ENCODE measurements around the gene TOB2. TPM values are rescaled to one million over a fixed set of nuclear protein-coding genes. Genes with fewer than 3 reads are reported as not detected.
"Not testable (repeated sequence)": the region's sequence is repeated elsewhere in the genome, so short reads cannot be mapped to it uniquely, and the experiment has no call there.

The TOB2 gene
- total RNA-seq, 4 donors from 2014 or later, result 50.8 to 67.3 (median 56.9) TPM

- Histone ChIP-seq H3K9me3 (no peaks in the 10 kb centered on the region), H3K36me3 (peaks cover 0 to 97% (median 39%) of the 10 kb centered on the region in 3 donors), H3K27me3 (no peaks in the 10 kb centered on the region), H3K4me1 (peaks cover 0 to 9% (median 0%) of the 10 kb centered on the region in 4 donors), H3K4me3 (no peak overlapping the region), H3K27ac (no peak overlapping the region)
- 88 to 90% methylated on average over 4 of the region's 4 CpGs for WGBS, 2 donors
- TF ChIP-seq CTCF (IDR thresholded peaks at IDR 0.05) (no peak), EP300 (IDR thresholded peaks at IDR 0.05) (no peak), POLR2A (IDR thresholded peaks at IDR 0.05) (no peak)
- no peak for DNase-seq (ENCODE audit: low spot score in 2 of 2)
These were observed 15.3 kb upstream of the TOB2 start for GRCh38 chr22:41461901-41462300.

GRCh38 chr22:41460071-41460470 lies 13.5 kb upstream of the TOB2 start:
- not testable (repeated sequence) for H3K4me1 ChIP-seq; DNase-seq (ENCODE audit: low spot score in 2 of 2); H3K4me3 ChIP-seq; H3K9me3 ChIP-seq; H3K27me3 ChIP-seq; H3K27ac ChIP-seq
- peaks cover 0 to 91% (median 31%) of the 10 kb centered on the region in 3 donors for H3K36me3 ChIP-seq
- 75 to 76% methylated on average over 5 of the region's 5 CpGs for WGBS, 2 donors

- no peaks in the 10 kb centered on the region for H3K27me3 ChIP-seq
- DNase-seq (ENCODE audit: low spot score in 2 of 2), result no peak
- no peak overlapping the region for H3K27ac ChIP-seq
- WGBS, 2 donors, result 61 to 68% methylated on average over 1 of the region's 1 CpG
- H3K36me3 ChIP-seq, result peaks cover 0 to 85% (median 25%) of the 10 kb centered on the region in 3 donors
- no peaks in the 10 kb centered on the region for H3K4me1 ChIP-seq
- no peaks in the 10 kb centered on the region for H3K9me3 ChIP-seq
- no peak for TF ChIP-seq POLR2A (IDR thresholded peaks at IDR 0.05)
- no peak for TF ChIP-seq CTCF (IDR thresholded peaks at IDR 0.05)
- TF ChIP-seq EP300 (IDR thresholded peaks at IDR 0.05), result no peak
- no peak overlapping the region for H3K4me3 ChIP-seq
These were observed 12.8 kb upstream of the TOB2 start for GRCh38 chr22:41459431-41459830.

- 83 to 86% methylated on average over 7 of the region's 7 CpGs for WGBS, 2 donors
- TF ChIP-seq CTCF (IDR thresholded peaks at IDR 0.05) (no peak), POLR2A (IDR thresholded peaks at IDR 0.05) (no peak), EP300 (IDR thresholded peaks at IDR 0.05) (no peak)
- DNase-seq (ENCODE audit: low spot score in 2 of 2), result no peak
- H3K36me3 ChIP-seq, result peaks cover 0 to 75% (median 23%) of the 10 kb centered on the region in 3 donors
- H3K9me3 ChIP-seq, result no peaks in the 10 kb centered on the region
- no peak overlapping the region for H3K27ac ChIP-seq
- H3K4me3 ChIP-seq, result no peak overlapping the region
- no peaks in the 10 kb centered on the region for H3K27me3 ChIP-seq
- no peaks in the 10 kb centered on the region for H3K4me1 ChIP-seq
These were observed 11.6 kb upstream of the TOB2 start for GRCh38 chr22:41458161-41458728.

GRCh38 chr22:41448189-41448808 lies 1.7 kb upstream of the TOB2 start:
- Histone ChIP-seq H3K36me3 (peaks cover 0 to under 1% (median 0%) of the 10 kb centered on the region in 3 donors), H3K9me3 (no peaks in the 10 kb centered on the region), H3K4me1 (peaks cover 0 to 19% (median 11%) of the 10 kb centered on the region in 4 donors), H3K4me3 (peak overlapping the region; percentile 75 to 94 (median 91)), H3K27me3 (no peaks in the 10 kb centered on the region), H3K27ac (peak overlapping the region; percentile 95 to 99 (median 98))
- TF ChIP-seq POLR2A (IDR thresholded peaks at IDR 0.05), result peak; percentile 86 to 94
- TF ChIP-seq CTCF (IDR thresholded peaks at IDR 0.05), result peak in 2 of 5 experiments; percentile 32 to 35
- peak; percentile 94 to 98 for TF ChIP-seq EP300 (IDR thresholded peaks at IDR 0.05)
- peak; percentile 89 to 95 for DNase-seq (ENCODE audit: low spot score in 2 of 2)
- WGBS, 2 donors, result 0 to 1% methylated on average over 28 of the region's 28 CpGs

Measured in tibial nerve (tissue), 4 donors.